Astrocyte (in vitro differentiated cells and primary cell): ENCODE data around the gene UGT1A6.

Experiments used
- EZH2 ChIP-seq: IDR thresholded peaks from 2 replicates; pipeline ENCODE4 v1.6.1; 2012; ENCODE audit warnings: mild to moderate bottlenecking, low read length, inconsistent platforms; ENCODE audit not compliant: insufficient read depth
- TF ChIP-seq, protein P1 (sequence below): IDR thresholded peaks from 2 replicates; pipeline ENCODE4 v1.5.1; 2011; ENCODE audit warnings: low read depth, mild to moderate bottlenecking, inconsistent platforms, low read length, moderate library complexity; ENCODE audit not compliant: insufficient read depth

DNA sequence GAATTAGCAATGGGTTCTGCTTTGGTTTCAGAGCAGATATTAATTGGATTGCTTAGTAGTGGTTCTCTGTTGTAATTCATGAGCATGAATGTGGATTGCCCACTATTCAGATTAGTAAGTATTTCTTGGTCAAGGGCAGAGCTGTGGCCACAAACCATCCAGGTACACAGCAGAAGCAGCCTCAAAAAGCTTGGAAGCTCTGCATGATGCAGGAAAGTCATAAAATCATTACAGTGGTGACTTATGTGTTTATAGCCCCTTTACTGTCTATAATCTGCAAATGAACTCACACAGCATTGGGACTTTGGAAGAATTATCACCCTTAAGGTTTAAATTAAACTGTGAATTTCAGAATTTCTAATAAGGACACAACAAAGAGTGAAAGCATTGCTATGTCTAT lies 65.5 kb downstream of the UGT1A6 start:
- no peak for TF ChIP-seq EZH2
- TF ChIP-seq, protein P1, sequence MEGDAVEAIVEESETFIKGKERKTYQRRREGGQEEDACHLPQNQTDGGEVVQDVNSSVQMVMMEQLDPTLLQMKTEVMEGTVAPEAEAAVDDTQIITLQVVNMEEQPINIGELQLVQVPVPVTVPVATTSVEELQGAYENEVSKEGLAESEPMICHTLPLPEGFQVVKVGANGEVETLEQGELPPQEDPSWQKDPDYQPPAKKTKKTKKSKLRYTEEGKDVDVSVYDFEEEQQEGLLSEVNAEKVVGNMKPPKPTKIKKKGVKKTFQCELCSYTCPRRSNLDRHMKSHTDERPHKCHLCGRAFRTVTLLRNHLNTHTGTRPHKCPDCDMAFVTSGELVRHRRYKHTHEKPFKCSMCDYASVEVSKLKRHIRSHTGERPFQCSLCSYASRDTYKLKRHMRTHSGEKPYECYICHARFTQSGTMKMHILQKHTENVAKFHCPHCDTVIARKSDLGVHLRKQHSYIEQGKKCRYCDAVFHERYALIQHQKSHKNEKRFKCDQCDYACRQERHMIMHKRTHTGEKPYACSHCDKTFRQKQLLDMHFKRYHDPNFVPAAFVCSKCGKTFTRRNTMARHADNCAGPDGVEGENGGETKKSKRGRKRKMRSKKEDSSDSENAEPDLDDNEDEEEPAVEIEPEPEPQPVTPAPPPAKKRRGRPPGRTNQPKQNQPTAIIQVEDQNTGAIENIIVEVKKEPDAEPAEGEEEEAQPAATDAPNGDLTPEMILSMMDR, result no peak
